Endodermal cell (in vitro differentiated cells): ENCODE data around the gene EIF2B4. TPM values are rescaled to one million over a fixed set of nuclear protein-coding genes. Genes with fewer than 3 reads are reported as not detected.

Experiments used
- DNase-seq: peaks from one replicate; pipeline ENCODE4 v3.0.0-alpha.2; 2017
- H3K27ac ChIP-seq: 2 replicates; pipeline ENCODE4 v1.5.1; 2013; ENCODE audit warnings: mild to moderate bottlenecking, low read depth, low read length, moderate library complexity
- H3K27me3 ChIP-seq: 2 replicates; pipeline ENCODE4 v1.6.1; 2013; ENCODE audit warnings: mild to moderate bottlenecking, low read length, moderate library complexity; ENCODE audit not compliant: insufficient read depth, control insufficient read depth, poor library complexity, severe bottlenecking
- H3K36me3 ChIP-seq: 2 replicates; pipeline ENCODE4 v1.7.0; 2013; ENCODE audit warnings: mild to moderate bottlenecking, low read length, moderate library complexity; ENCODE audit not compliant: control insufficient read depth, insufficient read depth
- H3K4me1 ChIP-seq: one replicate; pipeline ENCODE4 v1.7.0; 2013; ENCODE audit warnings: low read length; ENCODE audit not compliant: control insufficient read depth, insufficient read depth
- H3K4me3 ChIP-seq: 2 replicates; pipeline ENCODE4 v1.5.1; 2013; ENCODE audit warnings: mild to moderate bottlenecking, low read length, moderate library complexity
- H3K9ac ChIP-seq: 2 replicates; pipeline ENCODE4 v1.6.1; 2013; ENCODE audit warnings: mild to moderate bottlenecking, low read length, moderate library complexity; ENCODE audit not compliant: poor library complexity, severe bottlenecking; ENCODE audit errors: extremely low read depth
- H3K9me3 ChIP-seq: 2 replicates; pipeline ENCODE4 v1.6.1; 2013; ENCODE audit warnings: mild to moderate bottlenecking, low read length, moderate library complexity; ENCODE audit not compliant: control insufficient read depth
- H3K27ac Mint-ChIP-seq: 2 replicates; pipeline ENCODE4 v1.8.0; 2020; ENCODE audit warnings: mixed read lengths
- H3K27me3 Mint-ChIP-seq: 2 replicates; pipeline ENCODE4 v1.8.0; 2021; ENCODE audit warnings: mild to moderate bottlenecking, mixed read lengths; ENCODE audit not compliant: insufficient read depth
- H3K36me3 Mint-ChIP-seq: 2 replicates; pipeline ENCODE4 v1.8.0; 2020; ENCODE audit warnings: low read depth, mixed read lengths
- H3K4me1 Mint-ChIP-seq: 2 replicates; pipeline ENCODE4 v1.8.0; 2020; ENCODE audit warnings: mixed read lengths
- H3K4me3 Mint-ChIP-seq: 2 replicates; pipeline ENCODE4 v1.8.0; 2020; ENCODE audit warnings: mild to moderate bottlenecking, moderate library complexity, mixed read lengths
- H3K9me3 Mint-ChIP-seq: 2 replicates; pipeline ENCODE4 v1.8.0; 2020; ENCODE audit warnings: mild to moderate bottlenecking, mixed read lengths
- WGBS, 2 experiments: methylation state at CpG; one replicate each; pipeline versions ENCODE4 v1.1.5 to v1.1.7; 2013; ENCODE audit warnings: missing lambda C conversion rate in 2 of 2, mixed read lengths in 1 of 2; ENCODE audit not compliant: insufficient coverage in 1 of 2, insufficient read length in 1 of 2; 5-methylcytosine and 5-hydroxymethylcytosine counted together
- total RNA-seq, 2 donors: library from RNA; stranded (reverse); fragmentation: NEBNext Ultra II Directional in 1 of 2; extraction: Animal tissue kit (Norgen Biotek cat#: 25700) in 1 of 2; gene quantifications; 2 replicates in 1 of 2; 3 replicates in 1 of 2; pipeline ENCODE4 v1.2.1, GENCODE V29; 2021
- TF ChIP-seq, protein P1 (sequence below): fragments of 200-600 bp; sonication (generic); conservative IDR thresholded peaks from 2 replicates; pipeline ENCODE4 v1.5.0; 2021; ENCODE audit warnings: antibody characterized with exemption, mild to moderate bottlenecking

Gene EIF2B4
- total RNA-seq, 2 donors from 2014 or later, result 56.7 to 58.6 TPM

DNA sequence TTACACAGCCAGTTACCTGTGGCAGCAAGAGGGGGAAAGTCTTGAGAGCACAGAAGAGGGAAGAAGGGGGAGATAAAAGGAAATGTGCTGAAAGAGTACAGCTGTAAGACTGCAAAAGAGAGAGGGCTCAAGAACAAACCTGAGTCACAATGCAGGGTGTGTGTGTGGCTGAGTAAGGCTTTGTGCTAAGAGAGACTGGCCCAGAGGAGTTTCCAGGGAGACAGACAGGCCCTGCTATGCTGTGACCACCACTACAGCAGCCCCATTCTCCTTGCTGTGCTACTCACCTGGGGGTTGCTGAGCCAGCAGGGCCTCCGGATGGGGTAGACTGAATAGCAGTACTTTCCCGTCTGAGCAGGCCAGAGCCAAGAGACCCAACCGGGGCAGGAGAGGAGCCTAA is 34.8 kb downstream of the EIF2B4 start:
- Mint-ChIP-seq H3K9me3 (no peaks in the 10 kb centered on the region), H3K36me3 (peaks cover 80% of the 10 kb centered on the region), H3K27me3 (no peaks in the 10 kb centered on the region), H3K4me1 (no peaks in the 10 kb centered on the region), H3K4me3 (no peak overlapping the region), H3K27ac (no peak overlapping the region)
- Histone ChIP-seq H3K9ac (no peak overlapping the region), H3K36me3 (peaks cover 82% of the 10 kb centered on the region), H3K27ac (no peak overlapping the region), H3K27me3 (no peaks in the 10 kb centered on the region), H3K4me3 (no peak overlapping the region), H3K4me1 (no peaks in the 10 kb centered on the region), H3K9me3 (no peaks in the 10 kb centered on the region)
- 87 to 100% methylated on average over 1 to 3 of the region's 3 CpGs for WGBS, 2 experiments
- DNase-seq, result no peak
- TF ChIP-seq, protein P1, sequence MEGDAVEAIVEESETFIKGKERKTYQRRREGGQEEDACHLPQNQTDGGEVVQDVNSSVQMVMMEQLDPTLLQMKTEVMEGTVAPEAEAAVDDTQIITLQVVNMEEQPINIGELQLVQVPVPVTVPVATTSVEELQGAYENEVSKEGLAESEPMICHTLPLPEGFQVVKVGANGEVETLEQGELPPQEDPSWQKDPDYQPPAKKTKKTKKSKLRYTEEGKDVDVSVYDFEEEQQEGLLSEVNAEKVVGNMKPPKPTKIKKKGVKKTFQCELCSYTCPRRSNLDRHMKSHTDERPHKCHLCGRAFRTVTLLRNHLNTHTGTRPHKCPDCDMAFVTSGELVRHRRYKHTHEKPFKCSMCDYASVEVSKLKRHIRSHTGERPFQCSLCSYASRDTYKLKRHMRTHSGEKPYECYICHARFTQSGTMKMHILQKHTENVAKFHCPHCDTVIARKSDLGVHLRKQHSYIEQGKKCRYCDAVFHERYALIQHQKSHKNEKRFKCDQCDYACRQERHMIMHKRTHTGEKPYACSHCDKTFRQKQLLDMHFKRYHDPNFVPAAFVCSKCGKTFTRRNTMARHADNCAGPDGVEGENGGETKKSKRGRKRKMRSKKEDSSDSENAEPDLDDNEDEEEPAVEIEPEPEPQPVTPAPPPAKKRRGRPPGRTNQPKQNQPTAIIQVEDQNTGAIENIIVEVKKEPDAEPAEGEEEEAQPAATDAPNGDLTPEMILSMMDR, result no peak

DNA sequence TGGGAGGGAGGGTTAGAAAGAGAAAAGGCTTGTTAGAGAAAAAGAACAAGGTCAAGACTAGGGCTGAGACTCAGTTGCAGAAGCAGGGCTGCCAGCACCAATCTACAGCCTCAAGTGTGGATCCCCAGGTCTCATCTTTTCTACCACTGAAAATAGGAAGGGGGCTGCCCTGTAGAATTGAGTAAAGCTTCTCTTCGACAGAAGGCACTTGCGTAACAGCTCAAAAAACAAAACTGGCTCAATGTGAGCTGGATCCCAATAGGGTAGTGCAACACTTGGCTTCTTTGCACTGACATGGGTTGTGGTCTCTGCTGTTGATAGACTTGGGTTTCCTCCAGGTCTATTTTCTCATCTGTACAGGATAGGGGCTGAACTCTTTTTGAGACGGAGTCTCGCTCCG is 45.4 kb downstream of the EIF2B4 start:
- WGBS, 2 experiments, result 86 to 100% methylated on average over 1 to 5 of the region's 5 CpGs
- H3K36me3 ChIP-seq, result peaks cover 40% of the 10 kb centered on the region
- Mint-ChIP-seq H3K9me3 (no peaks in the 10 kb centered on the region), H3K27me3 (no peaks in the 10 kb centered on the region), H3K4me1 (peaks cover 15% of the 10 kb centered on the region), H3K36me3 (peaks cover 35% of the 10 kb centered on the region), H3K27ac (peak overlapping the region; percentile 75), H3K4me3 (no peak overlapping the region)
- TF ChIP-seq, protein P1, result no peak
- no peak overlapping the region for H3K27ac ChIP-seq
- no peaks in the 10 kb centered on the region for H3K27me3 ChIP-seq
- no peak overlapping the region for H3K4me3 ChIP-seq
- DNase-seq, result no peak
- no peak overlapping the region for H3K9ac ChIP-seq
- H3K9me3 ChIP-seq, result no peaks in the 10 kb centered on the region
- H3K4me1 ChIP-seq, result no peaks in the 10 kb centered on the region

DNA sequence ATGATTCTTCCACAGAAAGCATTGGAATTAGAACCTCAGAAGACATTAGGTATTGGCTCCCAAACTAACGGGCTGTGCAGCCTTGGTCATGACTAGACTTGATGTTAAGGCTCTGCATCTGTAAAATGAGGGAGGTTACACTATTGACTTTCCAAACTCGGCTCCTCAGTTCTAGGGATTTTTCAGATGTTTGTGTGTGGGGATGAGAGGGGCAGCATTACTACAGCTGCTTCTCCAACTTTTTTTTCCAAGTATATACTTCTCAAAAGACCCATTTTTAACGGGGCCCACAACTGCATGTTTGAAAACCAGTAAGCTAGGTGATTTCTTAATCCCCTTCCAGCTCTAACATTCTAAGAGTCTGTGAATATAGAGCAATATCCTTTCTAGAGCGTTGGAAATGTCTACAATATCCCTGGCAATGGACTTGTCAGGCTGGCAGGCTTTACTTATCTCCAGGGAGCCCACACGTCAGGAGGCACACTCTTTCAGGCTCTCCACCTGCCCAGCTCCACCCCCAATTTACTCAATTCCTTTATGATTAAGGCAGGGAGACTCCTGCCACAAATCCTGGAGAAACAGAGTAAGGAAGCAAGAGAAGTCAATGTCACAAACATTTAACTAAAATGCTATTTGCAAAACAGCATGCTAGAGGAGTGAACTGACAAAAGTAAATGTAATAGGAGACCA is 46.4 kb downstream of the EIF2B4 start:
- Mint-ChIP-seq H3K4me1 (peaks cover 15% of the 10 kb centered on the region), H3K4me3 (peak overlapping the region; percentile 93), H3K36me3 (peaks cover 26% of the 10 kb centered on the region), H3K27ac (peak overlapping the region; percentile 99), H3K27me3 (no peaks in the 10 kb centered on the region), H3K9me3 (no peaks in the 10 kb centered on the region)
- Histone ChIP-seq H3K27me3 (no peaks in the 10 kb centered on the region), H3K36me3 (peaks cover 30% of the 10 kb centered on the region), H3K9me3 (no peaks in the 10 kb centered on the region), H3K4me3 (peak overlapping the region; percentile 98), H3K27ac (peak overlapping the region; percentile 89), H3K9ac (peak overlapping the region; percentile 99), H3K4me1 (no peaks in the 10 kb centered on the region)
- 41 to 47% methylated on average over 3 to 5 of the region's 5 CpGs for WGBS, 2 experiments
- TF ChIP-seq, protein P1, result no peak
- DNase-seq, result no peak
